Right atrium auricular region (tissue), 2 donors: ENCODE measurements around the gene TCIRG1. TPM values are rescaled to one million over a fixed set of nuclear protein-coding genes. Genes with fewer than 3 reads are reported as not detected.

ENCODE experiments used
- DNase-seq: peaks from one replicate; pipeline ENCODE4 v3.0.0-alpha.2; 2019; ENCODE audit warnings: low spot score
- H3K27ac ChIP-seq, 2 donors: fragments of 200-600 bp; sonication (generic); 1 replicate in 1 of 2; 2 replicates in 1 of 2; pipeline ENCODE4 v1.5.1; 2016 to 2019
- H3K27me3 ChIP-seq, 2 donors: fragments of 200-600 bp; sonication (generic); one replicate each; pipeline versions ENCODE4 v1.5.1 to v1.6.0; 2017 to 2019
- H3K36me3 ChIP-seq: fragments of 200-600 bp; sonication (generic); one replicate; pipeline ENCODE4 v1.5.1; 2016
- H3K4me1 ChIP-seq, 2 donors: fragments of 200-600 bp; sonication (generic); one replicate each; pipeline versions ENCODE4 v1.5.1 to v1.6.0; 2017 to 2019
- H3K4me3 ChIP-seq, 2 donors: fragments of 200-600 bp; sonication (generic); 1 replicate in 1 of 2; 2 replicates in 1 of 2; pipeline ENCODE4 v1.5.1; 2017 to 2019; ENCODE audit warnings: mild to moderate bottlenecking in 1 of 2, moderate library complexity in 1 of 2
- H3K9me3 ChIP-seq, 2 donors: fragments of 200-600 bp; sonication (generic); one replicate each; pipeline ENCODE4 v1.5.1; 2019
- CTCF ChIP-seq, 2 donors: fragments of 200-600 bp; sonication (generic); IDR thresholded peaks; one replicate each; pipeline ENCODE4 v1.5.1; 2019; ENCODE audit warnings: antibody characterized with exemption in 2 of 2
- total RNA-seq, 2 donors: library from RNA; depleted of rRNA; stranded (reverse); fragments of >200 nt; gene quantifications; one replicate each; pipeline ENCODE4 v1.1.0, GENCODE V29; 2016

TCIRG1 gene
- total RNA-seq, 2 donors from 2014 or later: 19.2 to 50.7 TPM

- no peak overlapping the region for H3K4me3 ChIP-seq
- TF ChIP-seq CTCF (IDR thresholded peaks at IDR 0.05): no peak
- H3K9me3 ChIP-seq: no peaks in the 10 kb centered on the region
- no peak for DNase-seq
- no peaks in the 10 kb centered on the region for H3K27me3 ChIP-seq
- H3K36me3 ChIP-seq: no peaks in the 10 kb centered on the region
- peaks cover 0 to 32% of the 10 kb centered on the region in 2 donors for H3K4me1 ChIP-seq
- no peak overlapping the region for H3K27ac ChIP-seq
Measured at GRCh38 chr11:68014157-68014946, 24.5 kb upstream of the TCIRG1 start.

GRCh38 chr11:68014947-68015447 is 23.8 kb upstream of the TCIRG1 start:
- Histone ChIP-seq H3K36me3 (no peaks in the 10 kb centered on the region), H3K27me3 (no peaks in the 10 kb centered on the region), H3K4me3 (no peak overlapping the region), H3K9me3 (no peaks in the 10 kb centered on the region), H3K4me1 (peaks cover 0 to 26% of the 10 kb centered on the region in 2 donors), H3K27ac (no peak overlapping the region)
- DNase-seq: no peak
- TF ChIP-seq CTCF (IDR thresholded peaks at IDR 0.05): no peak

GRCh38 chr11:68015467-68015866 is 23.4 kb upstream of the TCIRG1 start:
- peaks cover 0 to 21% of the 10 kb centered on the region in 2 donors for H3K4me1 ChIP-seq
- no peak overlapping the region for H3K27ac ChIP-seq
- TF ChIP-seq CTCF (IDR thresholded peaks at IDR 0.05): no peak

GRCh38 chr11:68016161-68016903 is 22.5 kb upstream of the TCIRG1 start:
- DNase-seq: no peak
- H3K4me1 ChIP-seq: peaks cover 0 to 12% of the 10 kb centered on the region in 2 donors
- H3K27ac ChIP-seq: no peak overlapping the region
- no peaks in the 10 kb centered on the region for H3K27me3 ChIP-seq
- no peak for TF ChIP-seq CTCF (IDR thresholded peaks at IDR 0.05)
- H3K36me3 ChIP-seq: no peaks in the 10 kb centered on the region
- H3K4me3 ChIP-seq: no peak overlapping the region
- no peaks in the 10 kb centered on the region for H3K9me3 ChIP-seq

More at GRCh38 chr11:68015467-68015866, 23.4 kb upstream of the TCIRG1 start:
- no peaks in the 10 kb centered on the region for H3K27me3 ChIP-seq
- no peaks in the 10 kb centered on the region for H3K9me3 ChIP-seq
- DNase-seq: no peak
- no peaks in the 10 kb centered on the region for H3K36me3 ChIP-seq
- H3K4me3 ChIP-seq: no peak overlapping the region

GRCh38 chr11:68016904-68017817 is 21.7 kb upstream of the TCIRG1 start:
- Histone ChIP-seq H3K9me3 (no peaks in the 10 kb centered on the region), H3K4me1 (peaks cover 0 to 9% of the 10 kb centered on the region in 2 donors), H3K27me3 (no peaks in the 10 kb centered on the region), H3K4me3 (no peak overlapping the region), H3K27ac (no peak overlapping the region), H3K36me3 (no peaks in the 10 kb centered on the region)
- TF ChIP-seq CTCF (IDR thresholded peaks at IDR 0.05): no peak
- DNase-seq: no peak
